GM06990 (cell line): Measurements from ENCODE around the gene TEX48.

Experiments used
- DNase-seq: peaks from one replicate; pipeline ENCODE4 v3.0.0-alpha.2; 2011; ENCODE audit not compliant: insufficient read length; ENCODE audit errors: extremely low read depth
- H3K27me3 ChIP-seq: replicated peaks from 2 replicates; pipeline ENCODE4 v1.6.0; 2011; ENCODE audit warnings: low read length; ENCODE audit not compliant: control insufficient read depth, insufficient read depth
- H3K36me3 ChIP-seq: 2 replicates; pipeline ENCODE4 v1.5.1; 2011; ENCODE audit warnings: low read length; ENCODE audit not compliant: control insufficient read depth, insufficient read depth
- H3K4me3 ChIP-seq: replicated peaks from 2 replicates; pipeline ENCODE4 v1.5.1; 2011; ENCODE audit warnings: low read depth, mild to moderate bottlenecking, control low read depth, low read length
- TF ChIP-seq, protein P1 (sequence below): IDR thresholded peaks from 2 replicates; pipeline ENCODE4 v1.5.1; 2011; ENCODE audit warnings: low read length, control low read depth, mild to moderate bottlenecking, inconsistent platforms; ENCODE audit not compliant: insufficient read depth, poor library complexity, severe bottlenecking

The TEX48 gene

DNA sequence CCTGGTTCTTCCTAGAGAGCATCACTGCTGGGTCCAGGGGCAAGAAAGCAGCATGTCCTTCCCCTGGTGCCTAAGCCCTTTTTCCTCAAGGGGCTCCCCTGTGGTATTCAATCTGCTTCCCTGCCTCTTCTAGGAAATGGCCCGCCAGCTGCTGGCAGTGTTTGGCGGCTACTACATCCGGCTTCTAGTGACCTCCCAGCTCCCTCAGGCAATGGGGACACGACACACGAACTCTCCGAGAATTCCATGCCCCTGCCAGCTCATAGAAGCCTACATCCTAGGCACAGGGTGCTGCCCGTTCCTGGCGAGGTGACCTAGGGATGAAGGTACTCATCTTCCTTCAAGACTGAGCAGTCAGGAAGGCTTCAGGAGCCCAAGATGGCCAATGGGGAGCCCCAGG, 39.0 kb downstream of the TEX48 start:
- TF ChIP-seq, protein P1, sequence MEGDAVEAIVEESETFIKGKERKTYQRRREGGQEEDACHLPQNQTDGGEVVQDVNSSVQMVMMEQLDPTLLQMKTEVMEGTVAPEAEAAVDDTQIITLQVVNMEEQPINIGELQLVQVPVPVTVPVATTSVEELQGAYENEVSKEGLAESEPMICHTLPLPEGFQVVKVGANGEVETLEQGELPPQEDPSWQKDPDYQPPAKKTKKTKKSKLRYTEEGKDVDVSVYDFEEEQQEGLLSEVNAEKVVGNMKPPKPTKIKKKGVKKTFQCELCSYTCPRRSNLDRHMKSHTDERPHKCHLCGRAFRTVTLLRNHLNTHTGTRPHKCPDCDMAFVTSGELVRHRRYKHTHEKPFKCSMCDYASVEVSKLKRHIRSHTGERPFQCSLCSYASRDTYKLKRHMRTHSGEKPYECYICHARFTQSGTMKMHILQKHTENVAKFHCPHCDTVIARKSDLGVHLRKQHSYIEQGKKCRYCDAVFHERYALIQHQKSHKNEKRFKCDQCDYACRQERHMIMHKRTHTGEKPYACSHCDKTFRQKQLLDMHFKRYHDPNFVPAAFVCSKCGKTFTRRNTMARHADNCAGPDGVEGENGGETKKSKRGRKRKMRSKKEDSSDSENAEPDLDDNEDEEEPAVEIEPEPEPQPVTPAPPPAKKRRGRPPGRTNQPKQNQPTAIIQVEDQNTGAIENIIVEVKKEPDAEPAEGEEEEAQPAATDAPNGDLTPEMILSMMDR, result no peak
- no peak overlapping the region for H3K4me3 ChIP-seq
- peaks cover 26% of the 10 kb centered on the region for H3K36me3 ChIP-seq
- no peaks in the 10 kb centered on the region for H3K27me3 ChIP-seq
- no peak for DNase-seq

GRCh38 chr9:114641967-114642366, 40.0 kb downstream of the TEX48 start:
- DNase-seq, result no peak
- no peaks in the 10 kb centered on the region for H3K27me3 ChIP-seq
- H3K4me3 ChIP-seq, result no peak overlapping the region
- peaks cover 26% of the 10 kb centered on the region for H3K36me3 ChIP-seq
- TF ChIP-seq, protein P1, result no peak

- Histone ChIP-seq H3K4me3 (no peak overlapping the region), H3K27me3 (no peaks in the 10 kb centered on the region), H3K36me3 (peaks cover 32% of the 10 kb centered on the region)
- TF ChIP-seq, protein P1, result no peak
- DNase-seq, result no peak
Measured at GRCh38 chr9:114638404-114638803, 43.6 kb downstream of the TEX48 start.

DNA sequence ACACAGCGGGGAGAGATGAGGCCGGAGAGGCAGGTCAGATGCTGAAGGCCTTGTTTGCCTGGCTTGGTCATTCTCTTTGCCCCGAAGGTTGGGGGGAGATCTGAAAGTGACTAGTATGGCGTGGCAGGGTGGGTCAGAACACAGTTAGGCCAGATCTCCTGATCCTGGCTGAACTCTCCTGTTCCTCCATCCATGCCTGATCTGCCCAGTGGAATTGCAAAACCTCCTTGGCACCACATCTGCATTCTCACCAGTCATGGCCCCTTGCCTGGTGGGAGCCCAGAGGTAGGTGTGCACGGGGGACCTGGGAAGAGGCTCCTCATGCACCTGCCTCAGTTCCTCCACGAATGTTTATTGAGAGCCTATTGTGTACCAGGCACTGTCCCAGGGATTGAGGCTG, 47.6 kb downstream of the TEX48 start:
- no peak overlapping the region for H3K4me3 ChIP-seq
- peaks cover 27% of the 10 kb centered on the region for H3K36me3 ChIP-seq
- DNase-seq, result no peak
- no peaks in the 10 kb centered on the region for H3K27me3 ChIP-seq
- TF ChIP-seq, protein P1, result no peak

GRCh38 chr9:114633438-114634089, 48.4 kb downstream of the TEX48 start:
- Histone ChIP-seq H3K36me3 (peaks cover 24% of the 10 kb centered on the region), H3K4me3 (no peak overlapping the region), H3K27me3 (no peaks in the 10 kb centered on the region)
- DNase-seq, result no peak
- TF ChIP-seq, protein P1, result no peak

GRCh38 chr9:114631166-114631565, 50.8 kb downstream of the TEX48 start:
- Histone ChIP-seq H3K36me3 (peaks cover 27% of the 10 kb centered on the region), H3K27me3 (no peaks in the 10 kb centered on the region), H3K4me3 (no peak overlapping the region)
- TF ChIP-seq, protein P1, result no peak
- DNase-seq, result no peak
